Endothelial cell of umbilical vein (primary cell): Measurements from ENCODE around the gene ZNHIT3. TPM values are rescaled to one million over a fixed set of nuclear protein-coding genes. Genes with fewer than 3 reads are reported as not detected.
A peak's percentile ranks its signal among the peaks of the same experiment; 100 is the strongest.

Source experiments
- BruUV-seq: library from RNA; stranded (reverse); fragments of 400-500 nt; replicated peaks from 2 replicates; lab custom pipeline; 2021; lab: Mats Ljungman, UMichigan
- CTCF ChIA-PET: fragments of 300-600, 350-600 bp; sonication (Branson Sonifier 250); formaldehyde crosslinking; loops from one replicate; lab custom pipeline; 2021; ENCODE audit warnings: antibody characterized with exemption, inconsistent platforms; lab: Charles Lee
- POLR2A ChIA-PET: fragments of 300-600, 350-600 bp; sonication (Branson Sonifier 250); formaldehyde crosslinking; loops from one replicate; lab custom pipeline; 2021; ENCODE audit warnings: antibody characterized with exemption, inconsistent platforms; lab: Charles Lee
- DNase-seq: peaks from one replicate; pipeline ENCODE4 v3.0.0-alpha.2; 2011; ENCODE audit warnings: low read depth, low spot score
- FAIRE-seq: peaks from 2 replicates; lab custom pipeline; 2011; peaks lifted over from hg19 to GRCh38; lab: Jason Lieb, UNC
- H2AFZ ChIP-seq: 2 replicates; pipeline ENCODE4 v1.6.0; 2012; ENCODE audit warnings: low read depth, low read length, control low read depth, inconsistent platforms
- H3K27ac ChIP-seq: 2 replicates; pipeline ENCODE4 v1.5.1; 2011; ENCODE audit warnings: low read depth, mild to moderate bottlenecking, control low read depth, low read length, moderate library complexity; ENCODE audit not compliant: insufficient read depth
- H3K27me3 ChIP-seq, 2 experiments: 2 replicates each; pipeline versions ENCODE4 v1.6.0 to v1.6.1; 2011; ENCODE audit warnings: low read length in 2 of 2, mixed read lengths in 1 of 2; ENCODE audit not compliant: control insufficient read depth in 2 of 2, insufficient read depth in 2 of 2
- H3K36me3 ChIP-seq, 2 experiments: 2 replicates in 1 of 2; 3 replicates in 1 of 2; pipeline ENCODE4 v1.5.1; 2011; ENCODE audit warnings: low read length in 2 of 2, mild to moderate bottlenecking in 1 of 2, moderate library complexity in 1 of 2; ENCODE audit not compliant: control insufficient read depth in 2 of 2, insufficient read depth in 2 of 2; ENCODE audit errors: extremely low read depth in 1 of 2
- H3K4me1 ChIP-seq: 3 replicates; pipeline ENCODE4 v1.5.1; 2011; ENCODE audit warnings: mild to moderate bottlenecking, low read length; ENCODE audit not compliant: control insufficient read depth, insufficient read depth; ENCODE audit errors: extremely low read depth
- H3K4me2 ChIP-seq: 2 replicates; pipeline ENCODE4 v1.6.1; 2011; ENCODE audit warnings: low read length, control low read depth, mixed read lengths; ENCODE audit not compliant: insufficient read depth
- H3K4me3 ChIP-seq, 3 experiments: fragments of 200-600 bp in 1 of 3; sonication (generic), shearing (Covaris generic) in 1 of 3; replicated peaks in 1 of 3; 2 replicates each; pipeline ENCODE4 v1.5.1; 2011 to 2016; ENCODE audit warnings: control low read depth in 3 of 3, low read length in 3 of 3, mild to moderate bottlenecking in 2 of 3, inconsistent platforms in 1 of 3, low read depth in 1 of 3, moderate library complexity in 1 of 3; ENCODE audit not compliant: insufficient read depth in 1 of 3
- H3K79me2 ChIP-seq: 2 replicates; pipeline ENCODE4 v1.6.0; 2012; ENCODE audit warnings: low read length, inconsistent platforms; ENCODE audit not compliant: control insufficient read depth, insufficient read depth
- H3K9ac ChIP-seq: replicated peaks from 2 replicates; pipeline ENCODE3; 2011; ENCODE audit warnings: low read length, control low read depth; ENCODE audit not compliant: insufficient read depth; ENCODE audit errors: extremely low read depth
- H3K9me1 ChIP-seq: replicated peaks from 3 replicates; pipeline ENCODE4 v1.6.0; 2011; ENCODE audit warnings: mild to moderate bottlenecking, low read length; ENCODE audit not compliant: control insufficient read depth, insufficient read depth; ENCODE audit errors: extremely low read depth
- H3K9me3 ChIP-seq: replicated peaks from 2 replicates; pipeline ENCODE4 v1.5.1; 2012; ENCODE audit warnings: low read length, inconsistent platforms; ENCODE audit not compliant: control insufficient read depth, insufficient read depth
- H4K20me1 ChIP-seq: replicated peaks from 2 replicates; pipeline ENCODE3; 2011; ENCODE audit warnings: mild to moderate bottlenecking, low read length; ENCODE audit not compliant: control insufficient read depth, insufficient read depth; ENCODE audit errors: extremely low read depth
- EZH2 ChIP-seq: IDR thresholded peaks from 2 replicates; pipeline ENCODE4 v1.6.1; 2012; ENCODE audit warnings: borderline replicate concordance, low read depth, mild to moderate bottlenecking, moderate library complexity, low read length, inconsistent platforms; ENCODE audit not compliant: severe bottlenecking
- FOS ChIP-seq: IDR thresholded peaks from 2 replicates; pipeline ENCODE4 v1.6.1; 2011; ENCODE audit warnings: mild to moderate bottlenecking, low read length, moderate library complexity, borderline replicate concordance; ENCODE audit not compliant: insufficient read depth
- GATA2 ChIP-seq: IDR thresholded peaks from 2 replicates; pipeline ENCODE4 v1.7.0; 2011; ENCODE audit warnings: low read depth, mild to moderate bottlenecking, moderate library complexity, mixed read lengths, low read length; ENCODE audit not compliant: insufficient read length, insufficient read depth
- JUN ChIP-seq: IDR thresholded peaks from 2 replicates; pipeline ENCODE4 v1.6.1; 2011; ENCODE audit warnings: borderline replicate concordance, low read depth; ENCODE audit not compliant: insufficient read length, insufficient read depth
- MAX ChIP-seq: IDR thresholded peaks from 2 replicates; pipeline ENCODE4 v1.6.1; 2011; ENCODE audit not compliant: insufficient read depth, insufficient read length
- MYC ChIP-seq: IDR thresholded peaks from one replicate; pipeline ENCODE4 v1.6.1; 2011; ENCODE audit warnings: mild to moderate bottlenecking, low read depth, low read length
- POLR2A ChIP-seq: IDR thresholded peaks from 2 replicates; pipeline ENCODE4 v1.6.1; 2012; ENCODE audit warnings: low read depth, mild to moderate bottlenecking, control low read depth, low read length
- POLR2AphosphoS5 ChIP-seq: IDR thresholded peaks from 2 replicates; pipeline ENCODE4 v1.6.1; 2012; ENCODE audit warnings: low read depth, mild to moderate bottlenecking, control low read depth, low read length, moderate library complexity; ENCODE audit not compliant: insufficient read depth
- dilution Hi-C: fragments of 300-500 bp; cut with MboI; formaldehyde crosslinking; loops from one replicate; pipeline ENCODE4 v1.15.0; 2019; ENCODE audit warnings: low sequenced_read_pairs; ENCODE audit not compliant: extremely low pct_ligation_motif_present
- intact Hi-C: fragments of 100-400 bp; cut with micrococcal nuclease; formaldehyde crosslinking; loops from one replicate; pipeline ENCODE4 v1.10.0; 2022
- polyA plus RNA-seq, 4 experiments: library from polyadenylated mRNA; depleted of rRNA in 3 of 4; stranded (reverse) in 3 of 4; unstranded in 1 of 4; fragments of >200 nt; gene quantifications; 2 replicates each; pipeline versions ENCODE4 v1.2.1 to v1.2.3, GENCODE V29; 2011 to 2012; ENCODE audit warnings: missing spikeins in 1 of 4
- total RNA-seq: library from RNA; stranded (reverse); gene quantifications from 2 replicates; pipeline ENCODE4 v1.2.3, GENCODE V29; 2021
- TF ChIP-seq, protein P1 (sequence below), 2 donors: IDR thresholded peaks; 1 replicate in 1 of 2; 2 replicates in 1 of 2; pipeline ENCODE4 v1.5.1; 2011; ENCODE audit warnings: low read length in 2 of 2, mild to moderate bottlenecking in 2 of 2, moderate library complexity in 2 of 2, control low read depth in 1 of 2, inconsistent platforms in 1 of 2, low read depth in 1 of 2; ENCODE audit not compliant: insufficient read depth in 1 of 2; ENCODE audit errors: extremely low read depth in 1 of 2

Gene ZNHIT3
- total and polyA plus RNA-seq, 2 donors (not counting 3 experiments of a cell fraction or from before 2014, with no cell fraction given): 34.0 to 66.9 TPM

- H3K9me3 ChIP-seq: no peaks in the 10 kb centered on the region
- H3K9me1 ChIP-seq: no peaks in the 10 kb centered on the region
- intact Hi-C loops: loop anchor here (1.0 kb wide), 1 partner anchor 48 kb away; the partner anchor contains the start of genes MYO19 and PIGW
- H3K4me2 ChIP-seq: peak overlapping the region; percentile 78
- H4K20me1 ChIP-seq: no peaks in the 10 kb centered on the region
- POLR2A ChIA-PET: interaction anchor here (0.6 kb wide), 1 partner anchor 1066 kb away, joined by 5 read pairs; no protein-coding TSS in a partner anchor
- CTCF ChIA-PET: interaction anchor here (0.6 to 1.0 kb wide), 3 partner anchors 9 to 25 kb away, joined by 3 read pairs; no protein-coding TSS in a partner anchor
- H3K4me3 ChIP-seq: peak overlapping the region in 2 of 3 experiments; percentile 59 to 96
- no peak for DNase-seq
- dilution Hi-C loops: no loop called here
- peaks cover 18% of the 10 kb centered on the region for H3K79me2 ChIP-seq
- TF ChIP-seq, protein P1, sequence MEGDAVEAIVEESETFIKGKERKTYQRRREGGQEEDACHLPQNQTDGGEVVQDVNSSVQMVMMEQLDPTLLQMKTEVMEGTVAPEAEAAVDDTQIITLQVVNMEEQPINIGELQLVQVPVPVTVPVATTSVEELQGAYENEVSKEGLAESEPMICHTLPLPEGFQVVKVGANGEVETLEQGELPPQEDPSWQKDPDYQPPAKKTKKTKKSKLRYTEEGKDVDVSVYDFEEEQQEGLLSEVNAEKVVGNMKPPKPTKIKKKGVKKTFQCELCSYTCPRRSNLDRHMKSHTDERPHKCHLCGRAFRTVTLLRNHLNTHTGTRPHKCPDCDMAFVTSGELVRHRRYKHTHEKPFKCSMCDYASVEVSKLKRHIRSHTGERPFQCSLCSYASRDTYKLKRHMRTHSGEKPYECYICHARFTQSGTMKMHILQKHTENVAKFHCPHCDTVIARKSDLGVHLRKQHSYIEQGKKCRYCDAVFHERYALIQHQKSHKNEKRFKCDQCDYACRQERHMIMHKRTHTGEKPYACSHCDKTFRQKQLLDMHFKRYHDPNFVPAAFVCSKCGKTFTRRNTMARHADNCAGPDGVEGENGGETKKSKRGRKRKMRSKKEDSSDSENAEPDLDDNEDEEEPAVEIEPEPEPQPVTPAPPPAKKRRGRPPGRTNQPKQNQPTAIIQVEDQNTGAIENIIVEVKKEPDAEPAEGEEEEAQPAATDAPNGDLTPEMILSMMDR (IDR thresholded peaks at IDR 0.05; ENCODE audit: extremely low read depth in 1 of 2, insufficient read depth in 1 of 2, low read depth in 1 of 2, low read length in 2 of 2): no peak
- TF ChIP-seq MYC (no peak), POLR2A (no peak), EZH2 (no peak), GATA2 (no peak), JUN (no peak), MAX (no peak), POLR2AphosphoS5 (no peak), FOS (no peak)
- no peak for FAIRE-seq
- H3K27ac ChIP-seq: no peak overlapping the region
- H3K27me3 ChIP-seq: peaks cover 0 to 9% of the 10 kb centered on the region in 2 experiments
- no peaks in the 10 kb centered on the region for H3K36me3 ChIP-seq
- H3K9ac ChIP-seq: peak overlapping the region; percentile 4
- no TSS peak for BruUV-seq
- H2AFZ ChIP-seq: peak overlapping the region; percentile 93
- H3K4me1 ChIP-seq: peaks cover 17% of the 10 kb centered on the region
These were observed 677 bp upstream of the ZNHIT3 start for GRCh38 chr17:36485805-36486203.
